ENCODE data around the gene CCNY. TPM values are rescaled to one million over a fixed set of nuclear protein-coding genes. Genes with fewer than 3 reads are reported as not detected.

Gene CCNY
- total and polyA plus RNA-seq, 2 of the 13 experiments (the other 11 are each of a cell fraction or from before 2014, with no cell fraction given): 48.2 to 54.7 TPM

GRCh38 chr10:35340975-35341374 lies 4.7 kb downstream of the CCNY start (continued):
- TF ChIP-seq, protein P1, sequence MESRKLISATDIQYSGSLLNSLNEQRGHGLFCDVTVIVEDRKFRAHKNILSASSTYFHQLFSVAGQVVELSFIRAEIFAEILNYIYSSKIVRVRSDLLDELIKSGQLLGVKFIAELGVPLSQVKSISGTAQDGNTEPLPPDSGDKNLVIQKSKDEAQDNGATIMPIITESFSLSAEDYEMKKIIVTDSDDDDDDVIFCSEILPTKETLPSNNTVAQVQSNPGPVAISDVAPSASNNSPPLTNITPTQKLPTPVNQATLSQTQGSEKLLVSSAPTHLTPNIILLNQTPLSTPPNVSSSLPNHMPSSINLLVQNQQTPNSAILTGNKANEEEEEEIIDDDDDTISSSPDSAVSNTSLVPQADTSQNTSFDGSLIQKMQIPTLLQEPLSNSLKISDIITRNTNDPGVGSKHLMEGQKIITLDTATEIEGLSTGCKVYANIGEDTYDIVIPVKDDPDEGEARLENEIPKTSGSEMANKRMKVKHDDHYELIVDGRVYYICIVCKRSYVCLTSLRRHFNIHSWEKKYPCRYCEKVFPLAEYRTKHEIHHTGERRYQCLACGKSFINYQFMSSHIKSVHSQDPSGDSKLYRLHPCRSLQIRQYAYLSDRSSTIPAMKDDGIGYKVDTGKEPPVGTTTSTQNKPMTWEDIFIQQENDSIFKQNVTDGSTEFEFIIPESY (CRISPR knock-in tag; IDR thresholded peaks at IDR 0.05): 0 out of 2 replicates have a peak, but pooled peaks have one; percentile 10
- TF ChIP-seq FOSL2 (CRISPR knock-in tag; IDR thresholded peaks at IDR 0.05): peak; percentile 17; the same call in 1 of the 2 replicates

GRCh38 chr10:35341521-35341920 lies 5.2 kb downstream of the CCNY start:
- POLR2A ChIA-PET: no interaction called here
- no peaks in the 10 kb centered on the region for H3K9me3 ChIP-seq (ENCODE audit: low read length)
- H4K20me1 ChIP-seq (ENCODE audit: insufficient read depth, low read length): peaks cover 64% of the 10 kb centered on the region
- no peak overlapping the region for H3K4me2 ChIP-seq (ENCODE audit: low read depth, low read length)
- 95% methylated on average over 4 of the region's 4 CpGs for WGBS (ENCODE audit: low lambda C conversion rate)
- peaks cover 68% of the 10 kb centered on the region for H3K4me1 ChIP-seq (ENCODE audit: insufficient read depth, low read length)
- H3K27ac ChIP-seq (ENCODE audit: extremely low read length, insufficient read depth, low read length): no peak overlapping the region
- no peak for DNase-seq (ENCODE audit: low spot score)
- H3K27me3 ChIP-seq (ENCODE audit: control insufficient read depth in 1 of 2, insufficient read depth in 2 of 2, low read length in 2 of 2): no peaks in the 10 kb centered on the region; a peak in 1 of 5 replicates
- peaks cover 2 to 8% of the 10 kb centered on the region in 2 experiments; a peak in 1 of 5 replicates for H3K36me3 ChIP-seq (replicated peaks in 1 of 2; ENCODE audit: control insufficient read depth in 1 of 2, insufficient read depth in 2 of 2, low read length in 2 of 2)
- no peak overlapping the region for H3K9ac ChIP-seq (ENCODE audit: insufficient read depth, low read depth, low read length)
- no TSS peak for BruUV-seq (replicated peaks)
- peaks cover 81% of the 10 kb centered on the region for H3K79me2 ChIP-seq (ENCODE audit: insufficient read depth, low read length)
- no peak overlapping the region for H2AFZ ChIP-seq (ENCODE audit: low read length)
- no peak overlapping the region for H3K4me3 ChIP-seq (replicated peaks in 1 of 3; ENCODE audit: insufficient read depth in 1 of 3, low read depth in 2 of 3, low read length in 3 of 3)
- intact Hi-C loops (cut with micrococcal nuclease; ENCODE audit: unreplicated experiment): loop anchor here (10.0 kb wide), 1 partner anchor 183 kb away; no protein-coding TSS in a partner anchor
- ATAC-seq: no peak
- no peak for FAIRE-seq
- in situ Hi-C loops (cut with HindIII; ENCODE audit: extremely low pct_ligation_motif_present, low pct_unique_long_range_greater_than_20kb): no loop called here
- CTCF ChIA-PET (ENCODE audit: low intra/inter-chr PET ratio, low total read pairs): no interaction called here
- TF ChIP-seq KMT2A (CRISPR knock-in tag; IDR thresholded peaks at IDR 0.05) (no peak), ZNF251 (CRISPR knock-in tag; IDR thresholded peaks at IDR 0.05) (no peak), ZNF382 (CRISPR knock-in tag; IDR thresholded peaks at IDR 0.05; ENCODE audit: borderline replicate concordance) (no peak), ZNF567 (CRISPR knock-in tag; IDR thresholded peaks at IDR 0.05; ENCODE audit: borderline replicate concordance) (no peak), ZMYM4 (CRISPR knock-in tag; IDR thresholded peaks at IDR 0.05) (no peak), ZNF12 (CRISPR knock-in tag; IDR thresholded peaks at IDR 0.05) (no peak), ZNF564 (CRISPR knock-in tag; IDR thresholded peaks at IDR 0.05) (no peak), ZKSCAN8 (CRISPR knock-in tag; IDR thresholded peaks at IDR 0.05; ENCODE audit: borderline replicate concordance) (no peak), CBX5 (CRISPR knock-in tag; IDR thresholded peaks at IDR 0.05; ENCODE audit: borderline replicate concordance) (no peak), SRSF9 (IDR thresholded peaks at IDR 0.05; ENCODE audit: borderline replicate concordance, insufficient read depth, low read depth, low read length, poor library complexity, severe bottlenecking) (no peak), ZNF713 (CRISPR knock-in tag; IDR thresholded peaks at IDR 0.05) (no peak), MBNL3 (CRISPR knock-in tag; conservative IDR thresholded peaks at IDR 0.05) (no peak), GTF3A (CRISPR knock-in tag; conservative IDR thresholded peaks at IDR 0.05) (no peak), HNRNPUL1 (IDR thresholded peaks at IDR 0.05; ENCODE audit: low read depth, low read length) (no peak)
- TF ChIP-seq, protein P2, sequence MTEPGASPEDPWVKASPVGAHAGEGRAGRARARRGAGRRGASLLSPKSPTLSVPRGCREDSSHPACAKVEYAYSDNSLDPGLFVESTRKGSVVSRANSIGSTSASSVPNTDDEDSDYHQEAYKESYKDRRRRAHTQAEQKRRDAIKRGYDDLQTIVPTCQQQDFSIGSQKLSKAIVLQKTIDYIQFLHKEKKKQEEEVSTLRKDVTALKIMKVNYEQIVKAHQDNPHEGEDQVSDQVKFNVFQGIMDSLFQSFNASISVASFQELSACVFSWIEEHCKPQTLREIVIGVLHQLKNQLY (CRISPR knock-in tag; IDR thresholded peaks at IDR 0.05): no peak
- TF ChIP-seq, protein P3, sequence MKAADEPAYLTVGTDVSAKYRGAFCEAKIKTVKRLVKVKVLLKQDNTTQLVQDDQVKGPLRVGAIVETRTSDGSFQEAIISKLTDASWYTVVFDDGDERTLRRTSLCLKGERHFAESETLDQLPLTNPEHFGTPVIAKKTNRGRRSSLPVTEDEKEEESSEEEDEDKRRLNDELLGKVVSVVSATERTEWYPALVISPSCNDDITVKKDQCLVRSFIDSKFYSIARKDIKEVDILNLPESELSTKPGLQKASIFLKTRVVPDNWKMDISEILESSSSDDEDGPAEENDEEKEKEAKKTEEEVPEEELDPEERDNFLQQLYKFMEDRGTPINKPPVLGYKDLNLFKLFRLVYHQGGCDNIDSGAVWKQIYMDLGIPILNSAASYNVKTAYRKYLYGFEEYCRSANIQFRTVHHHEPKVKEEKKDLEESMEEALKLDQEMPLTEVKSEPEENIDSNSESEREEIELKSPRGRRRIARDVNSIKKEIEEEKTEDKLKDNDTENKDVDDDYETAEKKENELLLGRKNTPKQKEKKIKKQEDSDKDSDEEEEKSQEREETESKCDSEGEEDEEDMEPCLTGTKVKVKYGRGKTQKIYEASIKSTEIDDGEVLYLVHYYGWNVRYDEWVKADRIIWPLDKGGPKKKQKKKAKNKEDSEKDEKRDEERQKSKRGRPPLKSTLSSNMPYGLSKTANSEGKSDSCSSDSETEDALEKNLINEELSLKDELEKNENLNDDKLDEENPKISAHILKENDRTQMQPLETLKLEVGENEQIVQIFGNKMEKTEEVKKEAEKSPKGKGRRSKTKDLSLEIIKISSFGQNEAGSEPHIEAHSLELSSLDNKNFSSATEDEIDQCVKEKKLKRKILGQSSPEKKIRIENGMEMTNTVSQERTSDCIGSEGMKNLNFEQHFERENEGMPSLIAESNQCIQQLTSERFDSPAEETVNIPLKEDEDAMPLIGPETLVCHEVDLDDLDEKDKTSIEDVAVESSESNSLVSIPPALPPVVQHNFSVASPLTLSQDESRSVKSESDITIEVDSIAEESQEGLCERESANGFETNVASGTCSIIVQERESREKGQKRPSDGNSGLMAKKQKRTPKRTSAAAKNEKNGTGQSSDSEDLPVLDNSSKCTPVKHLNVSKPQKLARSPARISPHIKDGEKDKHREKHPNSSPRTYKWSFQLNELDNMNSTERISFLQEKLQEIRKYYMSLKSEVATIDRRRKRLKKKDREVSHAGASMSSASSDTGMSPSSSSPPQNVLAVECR (CRISPR knock-in tag; IDR thresholded peaks at IDR 0.05; ENCODE audit: borderline replicate concordance): no peak

All from HepG2 (cell line).